Heart right ventricle (tissue), 16 donors: ENCODE results near the gene ACSF3. TPM values are rescaled to one million over a fixed set of nuclear protein-coding genes. Genes with fewer than 3 reads are reported as not detected.

Source experiments
- ATAC-seq, 8 donors: fragments of 200-7000 bp; cut with Tn5 transposase; one replicate each; pipeline ENCODE4 v1.9.1; 2020; ENCODE audit warnings: mild to moderate bottlenecking in 8 of 8, moderate library complexity in 8 of 8, moderate number of reproducible peaks in 1 of 8
- DNase-seq, 2 donors: peaks; one replicate each; pipeline ENCODE4 v3.0.0-alpha.2; 2020
- H3K27ac ChIP-seq, 10 donors: fragments of 200-600 bp; sonication (generic) in 2 of 10; one replicate each; pipeline versions ENCODE4 v1.5.0 to v1.8.0; 2020 to 2022; ENCODE audit warnings: mild to moderate bottlenecking in 3 of 10
- H3K27me3 ChIP-seq, 7 donors: fragments of 200-600 bp; one replicate each; pipeline ENCODE4 v1.8.0; 2021 to 2022; ENCODE audit warnings: mild to moderate bottlenecking in 2 of 7
- H3K36me3 ChIP-seq, 9 donors: fragments of 200-600 bp; sonication (generic) in 1 of 9; one replicate each; pipeline versions ENCODE4 v1.5.0 to v1.8.0; 2020 to 2022; ENCODE audit warnings: mild to moderate bottlenecking in 2 of 9
- H3K4me1 ChIP-seq, 9 donors: fragments of 200-600 bp; sonication (generic) in 1 of 9; one replicate each; pipeline versions ENCODE4 v1.5.0 to v1.8.0; 2020 to 2022; ENCODE audit warnings: mild to moderate bottlenecking in 4 of 9
- H3K4me3 ChIP-seq, 10 donors: fragments of 200-600 bp; sonication (generic) in 2 of 10; one replicate each; pipeline versions ENCODE4 v1.5.0 to v1.8.0; 2020 to 2022; ENCODE audit warnings: mild to moderate bottlenecking in 7 of 10, moderate library complexity in 2 of 10
- H3K9me3 ChIP-seq, 11 donors: fragments of 200-600 bp in 10 of 11; sonication (generic) in 2 of 11; one replicate each; pipeline versions ENCODE4 v1.5.0 to v1.8.0; 2013 to 2022; ENCODE audit warnings: mild to moderate bottlenecking in 2 of 11, control low read depth in 1 of 11, moderate library complexity in 1 of 11
- whole genome bisulfite sequencing, 2 donors: extraction: QIAGEN DNeasy Blood & Tissue Kit; methylation state at CpG; one replicate each; pipeline ENCODE4 v1.1.7; 2013; ENCODE audit warnings: inconsistent platforms in 1 of 2; 5-methylcytosine and 5-hydroxymethylcytosine counted together
- intact Hi-C, 10 donors: fragments of 100-400 bp; cut with DNase I; formaldehyde crosslinking; loops; one replicate each; pipeline versions ENCODE4 v1.11.1 to v1.14.2; 2022
- polyA plus RNA-seq, 2 donors: library from polyadenylated mRNA; stranded (reverse); fragments of 200-250 nt; gene quantifications; one replicate each; pipeline ENCODE4 v1.2.3, GENCODE V29; 2013
- total RNA-seq, 10 donors: library from RNA; stranded (reverse); fragmentation: NEBNext Ultra II Directional in 3 of 10; extraction: Animal tissue kit (Norgen Biotek cat#: 25700) in 3 of 10; gene quantifications; one replicate each; pipeline versions ENCODE4 v1.2.1 to v1.2.4, GENCODE V29; 2021 to 2023
- TF ChIP-seq, protein P1 (sequence below), 9 donors: fragments of 200-600 bp; sonication (generic) in 2 of 9; IDR thresholded peaks; one replicate each; pipeline versions ENCODE4 v1.5.0 to v1.8.0; 2021 to 2022; ENCODE audit warnings: antibody characterized with exemption in 9 of 9, mild to moderate bottlenecking in 5 of 9, moderate library complexity in 1 of 9
- donor health status: Arrhythmogenic right ventricular cardiomyopathy.
- donor health status: ischemic (EF 13 %, LVEDD 7.1; RV severe dilation, severe dysfunction).
- donor health status: healthy with polysubstance abuse.
- donor health status: DM: no; HTN: yes; CAD: no.
- donor health status: DM: no; HTN: no; CAD: no.
- donor health status: ischemic (EF 25% LVEDD 6.9; RV normal size, moderate dysfunction).
- donor health status: ischemic (EF 25% LVEDD 5.7; RV mildly dilated, moderate dysfunction).
- donor health status: healthy.
- donor health status: DM: yes; HTN: yes; CAD: no.
- donor health status: Ischemic cardiomyopathy.
- donor health status: ischemic (EF 35%, LVEDD 5.7; RV mildly dilated, moderate dysfunction).
- donor health status: nonischemic (EF 11% LVEDD 7.7; RV severe dilation, severe dysfunction).
- donor health status: DM: yes; HTN: yes; CAD: no.
- donor health status: PGD.
- donor health status: ischemic (EF 29% LVEDD 5.4; RV normal size, mild dysfunction).
- donor health status: nonischemic (EF 23%, LVEDD 6.1; RV moderate dilation, normal function).

The ACSF3 gene
- total and polyA plus RNA-seq, 12 donors, result 11.0 to 36.9 (median 17.8) TPM

DNA sequence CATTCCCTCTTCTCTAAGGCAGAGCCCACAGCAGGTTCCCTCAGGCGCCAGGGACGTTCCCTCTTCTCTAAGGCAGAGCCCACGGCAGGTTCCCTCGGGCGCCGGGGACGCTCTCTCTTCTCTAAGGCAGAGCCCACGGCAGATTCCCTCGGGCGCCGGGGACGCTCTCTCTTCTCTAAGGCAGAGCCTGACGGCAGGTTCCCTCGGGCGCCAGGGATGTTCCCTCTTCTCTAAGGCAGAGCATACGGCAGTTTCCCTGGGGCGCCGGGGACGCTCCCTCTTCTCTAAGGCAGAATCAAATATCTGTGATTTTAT is 24.3 kb downstream of the ACSF3 start:
- no peak overlapping the region for H3K4me3 ChIP-seq
- ATAC-seq (no peak), DNase-seq (no peak)
- WGBS, 2 donors, result 82 to 84% methylated on average over 19 of the region's 19 CpGs
- intact Hi-C loops, result no loop called here
- no peaks in the 10 kb centered on the region for H3K27me3 ChIP-seq
- H3K27ac ChIP-seq, result no peak overlapping the region
- TF ChIP-seq, protein P1, sequence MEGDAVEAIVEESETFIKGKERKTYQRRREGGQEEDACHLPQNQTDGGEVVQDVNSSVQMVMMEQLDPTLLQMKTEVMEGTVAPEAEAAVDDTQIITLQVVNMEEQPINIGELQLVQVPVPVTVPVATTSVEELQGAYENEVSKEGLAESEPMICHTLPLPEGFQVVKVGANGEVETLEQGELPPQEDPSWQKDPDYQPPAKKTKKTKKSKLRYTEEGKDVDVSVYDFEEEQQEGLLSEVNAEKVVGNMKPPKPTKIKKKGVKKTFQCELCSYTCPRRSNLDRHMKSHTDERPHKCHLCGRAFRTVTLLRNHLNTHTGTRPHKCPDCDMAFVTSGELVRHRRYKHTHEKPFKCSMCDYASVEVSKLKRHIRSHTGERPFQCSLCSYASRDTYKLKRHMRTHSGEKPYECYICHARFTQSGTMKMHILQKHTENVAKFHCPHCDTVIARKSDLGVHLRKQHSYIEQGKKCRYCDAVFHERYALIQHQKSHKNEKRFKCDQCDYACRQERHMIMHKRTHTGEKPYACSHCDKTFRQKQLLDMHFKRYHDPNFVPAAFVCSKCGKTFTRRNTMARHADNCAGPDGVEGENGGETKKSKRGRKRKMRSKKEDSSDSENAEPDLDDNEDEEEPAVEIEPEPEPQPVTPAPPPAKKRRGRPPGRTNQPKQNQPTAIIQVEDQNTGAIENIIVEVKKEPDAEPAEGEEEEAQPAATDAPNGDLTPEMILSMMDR (IDR thresholded peaks at IDR 0.05), result no peak
- H3K4me1 ChIP-seq, result peaks cover 0 to 37% (median 0%) of the 10 kb centered on the region in 9 donors
- H3K36me3 ChIP-seq, result peaks cover 0 to 91% (median 31%) of the 10 kb centered on the region in 9 donors
- H3K9me3 ChIP-seq, result no peaks in the 10 kb centered on the region

DNA sequence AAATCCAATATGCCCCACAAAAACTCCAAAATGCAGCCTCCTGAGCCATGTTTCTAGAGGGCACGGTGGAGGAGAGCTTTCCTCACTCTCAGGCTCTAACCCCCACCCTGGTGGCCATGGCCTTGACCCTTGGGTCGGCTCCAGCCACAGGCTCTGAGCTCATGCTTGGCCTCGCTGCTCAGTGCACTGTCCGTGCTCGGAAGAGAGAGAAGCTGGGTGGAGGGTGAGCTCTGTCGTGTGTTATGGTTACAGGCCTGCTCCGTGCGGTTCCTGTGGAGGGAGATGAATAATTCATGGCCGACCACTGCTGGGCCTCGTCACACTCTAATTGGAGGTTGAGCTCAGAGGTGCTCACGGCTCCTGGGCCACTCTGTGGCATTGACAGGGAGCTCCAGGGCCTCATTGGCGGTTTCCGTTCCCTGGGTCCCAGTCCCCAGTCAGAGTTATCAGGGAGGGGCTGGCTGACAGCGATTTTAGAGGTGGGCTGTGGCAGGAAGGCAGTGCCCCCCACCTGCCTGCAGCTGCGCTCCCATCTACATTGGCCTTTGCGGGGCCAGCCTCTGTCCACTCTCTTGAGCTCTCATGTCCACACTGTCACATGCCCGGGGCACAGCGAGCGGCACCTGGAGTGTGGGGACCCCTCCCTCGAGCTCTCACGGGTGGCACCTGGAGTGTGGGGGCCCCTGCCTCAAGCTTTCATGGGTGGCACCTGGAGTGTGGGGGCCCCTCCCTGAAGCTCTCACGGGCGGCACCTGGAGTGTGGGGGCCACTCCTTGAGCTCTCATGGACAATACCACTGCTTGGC is 24.9 kb downstream of the ACSF3 start:
- Histone ChIP-seq H3K36me3 (peaks cover 0 to 91% (median 26%) of the 10 kb centered on the region in 9 donors), H3K4me3 (no peak overlapping the region), H3K4me1 (peaks cover 0 to 36% (median 0%) of the 10 kb centered on the region in 9 donors), H3K9me3 (no peaks in the 10 kb centered on the region), H3K27me3 (no peaks in the 10 kb centered on the region), H3K27ac (no peak overlapping the region)
- TF ChIP-seq, protein P1 (IDR thresholded peaks at IDR 0.05), result no peak
- intact Hi-C loops, result no loop called here
- WGBS, 2 donors, result 85 to 87% methylated on average over 23 of the region's 23 CpGs
- DNase-seq, result no peak
- ATAC-seq, result no peak

DNA sequence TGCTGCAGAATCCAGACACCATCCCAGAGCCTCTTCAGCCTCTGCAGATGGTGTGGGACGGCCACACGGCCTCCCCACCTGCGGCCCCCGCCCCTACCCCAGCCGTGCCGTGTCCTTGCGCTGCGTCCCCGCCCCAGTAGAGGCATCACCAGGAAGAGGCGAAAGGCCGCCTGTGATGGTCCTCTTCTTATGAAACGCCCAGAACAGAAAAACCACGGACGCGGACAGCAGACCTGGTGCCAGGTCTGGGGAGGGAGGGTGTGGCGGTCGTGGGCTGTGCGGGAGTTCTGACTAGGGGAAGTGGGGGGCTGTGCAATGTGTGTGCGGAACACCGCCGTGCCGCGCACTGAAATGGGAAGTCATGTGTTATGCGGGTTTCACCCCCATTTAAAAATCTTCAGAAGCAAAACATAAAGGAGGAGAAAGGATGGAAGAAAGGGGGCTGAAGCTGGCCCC is 25.5 kb downstream of the ACSF3 start:
- WGBS, 2 donors, result 91 to 94% methylated on average over 24 of the region's 24 CpGs
- H3K27ac ChIP-seq, result no peak overlapping the region
- TF ChIP-seq, protein P1 (IDR thresholded peaks at IDR 0.05), result no peak
- ATAC-seq (no peak), DNase-seq (no peak)
- intact Hi-C loops, result no loop called here
- peaks cover 0 to 30% (median 0%) of the 10 kb centered on the region in 9 donors for H3K4me1 ChIP-seq
- peaks cover 0 to 91% (median 28%) of the 10 kb centered on the region in 9 donors for H3K36me3 ChIP-seq
- H3K9me3 ChIP-seq, result no peaks in the 10 kb centered on the region
- no peaks in the 10 kb centered on the region for H3K27me3 ChIP-seq
- no peak overlapping the region for H3K4me3 ChIP-seq

DNA sequence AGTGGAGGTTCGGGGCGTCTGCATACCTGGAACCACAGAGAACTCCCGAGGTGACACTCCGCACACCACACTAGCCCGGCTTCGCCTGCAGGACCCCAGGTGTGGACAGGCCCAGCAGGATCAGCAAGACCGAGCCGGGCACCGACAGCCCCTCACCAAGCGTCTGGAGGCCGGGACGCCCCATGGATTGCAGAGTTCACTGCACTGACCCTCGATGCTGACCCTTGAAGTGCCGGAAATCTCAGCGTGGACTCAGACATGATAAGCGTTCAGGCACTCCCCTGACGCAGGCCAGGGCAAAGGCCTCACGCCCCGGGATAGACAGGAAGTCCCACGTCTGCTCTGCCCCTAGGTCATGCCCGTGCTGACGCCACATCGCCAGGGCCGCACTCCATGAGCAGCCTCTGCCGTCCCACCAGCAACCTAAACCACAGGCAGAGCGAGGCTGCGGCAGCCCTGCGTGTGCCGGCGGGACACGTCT is 26.0 kb downstream of the ACSF3 start:
- no peak for DNase-seq
- no peaks in the 10 kb centered on the region for H3K27me3 ChIP-seq
- 83 to 87% methylated on average over 31 of the region's 31 CpGs for WGBS, 2 donors
- peaks cover 0 to 90% (median 23%) of the 10 kb centered on the region in 9 donors for H3K36me3 ChIP-seq
- H3K4me1 ChIP-seq, result peaks cover 0 to 25% (median 0%) of the 10 kb centered on the region in 9 donors
- H3K4me3 ChIP-seq, result no peak overlapping the region
- TF ChIP-seq, protein P1 (IDR thresholded peaks at IDR 0.05), result no peak
- no peaks in the 10 kb centered on the region for H3K9me3 ChIP-seq
- no peak for ATAC-seq
- intact Hi-C loops, result loop anchor here in 1 of 10 donors (2.0 kb wide), 1 partner anchor 41 kb away; no protein-coding TSS in a partner anchor
- H3K27ac ChIP-seq, result no peak overlapping the region
